HG03469 (cell line): ENCODE measurements around the gene PARD3.
"Not testable (repeated sequence)": the region's sequence is repeated elsewhere in the genome, so short reads cannot be mapped to it uniquely, and the experiment has no call there.

ENCODE experiments used
- ATAC-seq: cut with Tn5 transposase; IDR thresholded peaks from one replicate; pipeline ENCODE4 v1.9.1; 2021; ENCODE audit warnings: mild to moderate bottlenecking, moderate library complexity, moderate number of reproducible peaks; ENCODE audit not compliant: unreplicated experiment

PARD3 gene

GRCh38 chr10:34434119-34434594 is 380.9 kb downstream of the PARD3 start:
- ATAC-seq, result no peak

GRCh38 chr10:34433241-34434076 is 381.6 kb downstream of the PARD3 start:
- no peak for ATAC-seq

GRCh38 chr10:34432589-34432988 is 382.5 kb downstream of the PARD3 start:
- ATAC-seq, result no peak

- no peak for ATAC-seq
Observed at GRCh38 chr10:34430685-34431084, 384.4 kb downstream of the PARD3 start.

- ATAC-seq, result no peak
Observed at GRCh38 chr10:34428501-34428900, 386.6 kb downstream of the PARD3 start.

GRCh38 chr10:34427911-34428216 is 387.2 kb downstream of the PARD3 start:
- no peak for ATAC-seq

- ATAC-seq, result not testable (repeated sequence)
Observed at GRCh38 chr10:34427158-34427910, 387.8 kb downstream of the PARD3 start.

GRCh38 chr10:34426538-34427157 is 388.4 kb downstream of the PARD3 start:
- ATAC-seq, result not testable (repeated sequence)

GRCh38 chr10:34426041-34426440 is 389.1 kb downstream of the PARD3 start:
- ATAC-seq, result no peak

GRCh38 chr10:34423673-34424625 is 391.1 kb downstream of the PARD3 start:
- no peak for ATAC-seq

- ATAC-seq, result no peak
Observed at GRCh38 chr10:34420795-34421194, 394.3 kb downstream of the PARD3 start.

GRCh38 chr10:34420273-34420672 is 394.8 kb downstream of the PARD3 start:
- no peak for ATAC-seq

- no peak for ATAC-seq
Observed at GRCh38 chr10:34415039-34415438, 400.1 kb downstream of the PARD3 start.

- no peak for ATAC-seq
Observed at GRCh38 chr10:34413756-34414587, 401.1 kb downstream of the PARD3 start.

- ATAC-seq, result no peak
Observed at GRCh38 chr10:34413214-34413613, 401.9 kb downstream of the PARD3 start.

- no peak for ATAC-seq
Observed at GRCh38 chr10:34408956-34409355, 406.1 kb downstream of the PARD3 start.

- ATAC-seq, result no peak
Observed at GRCh38 chr10:34408381-34408780, 406.7 kb downstream of the PARD3 start.

- ATAC-seq, result no peak
Observed at GRCh38 chr10:34407324-34407805, 407.7 kb downstream of the PARD3 start.
